Measurements from ENCODE around the gene DOK6.

Gene DOK6

GRCh38 chr18:69730664-69731063 lies 330.0 kb downstream of the DOK6 start:
- no peak overlapping the region for H3K9ac ChIP-seq (ENCODE audit: low read length in 2 of 2)
- no peaks in the 10 kb centered on the region for H3K9me3 ChIP-seq (ENCODE audit: control insufficient read depth in 2 of 2, low read length in 2 of 2)

GRCh38 chr18:69734536-69734935 lies 333.8 kb downstream of the DOK6 start:
- Histone ChIP-seq H3K4me1 (ENCODE audit: control insufficient read depth, insufficient read depth, low read length) (no peaks in the 10 kb centered on the region), H3K4me3 (ENCODE audit: low read length in 2 of 2) (no peak overlapping the region), H3K9me3 (ENCODE audit: control insufficient read depth in 2 of 2, low read length in 2 of 2) (no peaks in the 10 kb centered on the region), H3K9ac (ENCODE audit: low read length in 2 of 2) (no peak overlapping the region), H3K36me3 (ENCODE audit: control insufficient read depth in 2 of 2, insufficient read depth in 2 of 2, low read length in 2 of 2) (no peaks in the 10 kb centered on the region), H3K27me3 (ENCODE audit: control insufficient read depth in 1 of 2, insufficient read depth in 2 of 2, low read length in 2 of 2) (no peaks in the 10 kb centered on the region), H3K27ac (ENCODE audit: low read length) (no peak overlapping the region)

More at GRCh38 chr18:69730664-69731063, 330.0 kb downstream of the DOK6 start:
- Histone ChIP-seq H3K36me3 (ENCODE audit: control insufficient read depth in 2 of 2, insufficient read depth in 2 of 2, low read length in 2 of 2) (no peaks in the 10 kb centered on the region), H3K27ac (ENCODE audit: low read length) (no peak overlapping the region), H3K4me3 (ENCODE audit: low read length in 2 of 2) (no peak overlapping the region), H3K27me3 (ENCODE audit: control insufficient read depth in 1 of 2, insufficient read depth in 2 of 2, low read length in 2 of 2) (no peaks in the 10 kb centered on the region), H3K4me1 (ENCODE audit: control insufficient read depth, insufficient read depth, low read length) (no peaks in the 10 kb centered on the region)

GRCh38 chr18:69736730-69737129 lies 336.0 kb downstream of the DOK6 start:
- H3K4me3 ChIP-seq (ENCODE audit: low read length in 2 of 2) = no peak overlapping the region
- no peaks in the 10 kb centered on the region for H3K4me1 ChIP-seq (ENCODE audit: control insufficient read depth, insufficient read depth, low read length)
- no peak overlapping the region for H3K27ac ChIP-seq (ENCODE audit: low read length)
- H3K9me3 ChIP-seq (ENCODE audit: control insufficient read depth in 2 of 2, low read length in 2 of 2) = no peaks in the 10 kb centered on the region
- no peaks in the 10 kb centered on the region for H3K36me3 ChIP-seq (ENCODE audit: control insufficient read depth in 2 of 2, insufficient read depth in 2 of 2, low read length in 2 of 2)
- H3K27me3 ChIP-seq (ENCODE audit: control insufficient read depth in 1 of 2, insufficient read depth in 2 of 2, low read length in 2 of 2) = no peaks in the 10 kb centered on the region
- no peak overlapping the region for H3K9ac ChIP-seq (ENCODE audit: low read length in 2 of 2)

- Histone ChIP-seq H3K27ac (ENCODE audit: low read length) (no peak overlapping the region), H3K9me3 (ENCODE audit: control insufficient read depth in 2 of 2, low read length in 2 of 2) (no peaks in the 10 kb centered on the region), H3K4me3 (ENCODE audit: low read length in 2 of 2) (no peak overlapping the region), H3K27me3 (ENCODE audit: control insufficient read depth in 1 of 2, insufficient read depth in 2 of 2, low read length in 2 of 2) (no peaks in the 10 kb centered on the region), H3K4me1 (ENCODE audit: control insufficient read depth, insufficient read depth, low read length) (no peaks in the 10 kb centered on the region), H3K36me3 (ENCODE audit: control insufficient read depth in 2 of 2, insufficient read depth in 2 of 2, low read length in 2 of 2) (no peaks in the 10 kb centered on the region), H3K9ac (ENCODE audit: low read length in 2 of 2) (no peak overlapping the region)
These were observed 337.2 kb downstream of the DOK6 start for GRCh38 chr18:69737851-69738250.

GRCh38 chr18:69747388-69747787 lies 346.7 kb downstream of the DOK6 start:
- Histone ChIP-seq H3K9ac (ENCODE audit: low read length in 2 of 2) (no peak overlapping the region), H3K9me3 (ENCODE audit: control insufficient read depth in 2 of 2, low read length in 2 of 2) (peaks cover 0 to 2% of the 10 kb centered on the region in 2 donors), H3K4me1 (ENCODE audit: control insufficient read depth, insufficient read depth, low read length) (no peaks in the 10 kb centered on the region), H3K4me3 (ENCODE audit: low read length in 2 of 2) (no peak overlapping the region), H3K27ac (ENCODE audit: low read length) (no peak overlapping the region), H3K27me3 (ENCODE audit: control insufficient read depth in 1 of 2, insufficient read depth in 2 of 2, low read length in 2 of 2) (no peaks in the 10 kb centered on the region), H3K36me3 (ENCODE audit: control insufficient read depth in 2 of 2, insufficient read depth in 2 of 2, low read length in 2 of 2) (no peaks in the 10 kb centered on the region)

GRCh38 chr18:69752737-69753380 lies 352.2 kb downstream of the DOK6 start:
- H3K4me1 ChIP-seq (ENCODE audit: control insufficient read depth, insufficient read depth, low read length) = no peaks in the 10 kb centered on the region
- no peaks in the 10 kb centered on the region for H3K36me3 ChIP-seq (ENCODE audit: control insufficient read depth in 2 of 2, insufficient read depth in 2 of 2, low read length in 2 of 2)
- no peaks in the 10 kb centered on the region for H3K27me3 ChIP-seq (ENCODE audit: control insufficient read depth in 1 of 2, insufficient read depth in 2 of 2, low read length in 2 of 2)
- no peak overlapping the region for H3K4me3 ChIP-seq (ENCODE audit: low read length in 2 of 2)
- peaks cover 0 to 2% of the 10 kb centered on the region in 2 donors for H3K9me3 ChIP-seq (ENCODE audit: control insufficient read depth in 2 of 2, low read length in 2 of 2)
- no peak overlapping the region for H3K9ac ChIP-seq (ENCODE audit: low read length in 2 of 2)
- no peak overlapping the region for H3K27ac ChIP-seq (ENCODE audit: low read length)

GRCh38 chr18:69754108-69754507 lies 353.4 kb downstream of the DOK6 start:
- H3K27me3 ChIP-seq (ENCODE audit: control insufficient read depth in 1 of 2, insufficient read depth in 2 of 2, low read length in 2 of 2) = no peaks in the 10 kb centered on the region
- no peak overlapping the region for H3K27ac ChIP-seq (ENCODE audit: low read length)
- no peak overlapping the region for H3K9ac ChIP-seq (ENCODE audit: low read length in 2 of 2)
- no peaks in the 10 kb centered on the region for H3K9me3 ChIP-seq (ENCODE audit: control insufficient read depth in 2 of 2, low read length in 2 of 2)
- no peaks in the 10 kb centered on the region for H3K4me1 ChIP-seq (ENCODE audit: control insufficient read depth, insufficient read depth, low read length)
- H3K4me3 ChIP-seq (ENCODE audit: low read length in 2 of 2) = no peak overlapping the region
- H3K36me3 ChIP-seq (ENCODE audit: control insufficient read depth in 2 of 2, insufficient read depth in 2 of 2, low read length in 2 of 2) = no peaks in the 10 kb centered on the region

GRCh38 chr18:69755041-69755440 lies 354.4 kb downstream of the DOK6 start:
- no peak overlapping the region for H3K4me3 ChIP-seq (ENCODE audit: low read length in 2 of 2)
- H3K9ac ChIP-seq (ENCODE audit: low read length in 2 of 2) = no peak overlapping the region
- H3K27ac ChIP-seq (ENCODE audit: low read length) = no peak overlapping the region
- no peaks in the 10 kb centered on the region for H3K4me1 ChIP-seq (ENCODE audit: control insufficient read depth, insufficient read depth, low read length)
- H3K27me3 ChIP-seq (ENCODE audit: control insufficient read depth in 1 of 2, insufficient read depth in 2 of 2, low read length in 2 of 2) = no peaks in the 10 kb centered on the region
- no peaks in the 10 kb centered on the region for H3K9me3 ChIP-seq (ENCODE audit: control insufficient read depth in 2 of 2, low read length in 2 of 2)
- no peaks in the 10 kb centered on the region for H3K36me3 ChIP-seq (ENCODE audit: control insufficient read depth in 2 of 2, insufficient read depth in 2 of 2, low read length in 2 of 2)

- Histone ChIP-seq H3K27me3 (ENCODE audit: control insufficient read depth in 1 of 2, insufficient read depth in 2 of 2, low read length in 2 of 2) (no peaks in the 10 kb centered on the region), H3K27ac (ENCODE audit: low read length) (no peak overlapping the region), H3K4me3 (ENCODE audit: low read length in 2 of 2) (no peak overlapping the region), H3K9me3 (ENCODE audit: control insufficient read depth in 2 of 2, low read length in 2 of 2) (no peaks in the 10 kb centered on the region), H3K9ac (ENCODE audit: low read length in 2 of 2) (no peak overlapping the region), H3K4me1 (ENCODE audit: control insufficient read depth, insufficient read depth, low read length) (no peaks in the 10 kb centered on the region), H3K36me3 (ENCODE audit: control insufficient read depth in 2 of 2, insufficient read depth in 2 of 2, low read length in 2 of 2) (no peaks in the 10 kb centered on the region)
These were observed 355.3 kb downstream of the DOK6 start for GRCh38 chr18:69755856-69756496.

GRCh38 chr18:69757733-69758132 lies 357.0 kb downstream of the DOK6 start:
- Histone ChIP-seq H3K4me3 (ENCODE audit: low read length in 2 of 2) (no peak overlapping the region), H3K9ac (ENCODE audit: low read length in 2 of 2) (no peak overlapping the region), H3K9me3 (ENCODE audit: control insufficient read depth in 2 of 2, low read length in 2 of 2) (no peaks in the 10 kb centered on the region), H3K27me3 (ENCODE audit: control insufficient read depth in 1 of 2, insufficient read depth in 2 of 2, low read length in 2 of 2) (no peaks in the 10 kb centered on the region), H3K27ac (ENCODE audit: low read length) (no peak overlapping the region), H3K36me3 (ENCODE audit: control insufficient read depth in 2 of 2, insufficient read depth in 2 of 2, low read length in 2 of 2) (no peaks in the 10 kb centered on the region), H3K4me1 (ENCODE audit: control insufficient read depth, insufficient read depth, low read length) (no peaks in the 10 kb centered on the region)

- Histone ChIP-seq H3K9me3 (ENCODE audit: control insufficient read depth in 2 of 2, low read length in 2 of 2) (no peaks in the 10 kb centered on the region), H3K9ac (ENCODE audit: low read length in 2 of 2) (no peak overlapping the region), H3K4me1 (ENCODE audit: control insufficient read depth, insufficient read depth, low read length) (no peaks in the 10 kb centered on the region), H3K27me3 (ENCODE audit: control insufficient read depth in 1 of 2, insufficient read depth in 2 of 2, low read length in 2 of 2) (no peaks in the 10 kb centered on the region), H3K36me3 (ENCODE audit: control insufficient read depth in 2 of 2, insufficient read depth in 2 of 2, low read length in 2 of 2) (no peaks in the 10 kb centered on the region), H3K27ac (ENCODE audit: low read length) (no peak overlapping the region), H3K4me3 (ENCODE audit: low read length in 2 of 2) (no peak overlapping the region)
These were observed 357.8 kb downstream of the DOK6 start for GRCh38 chr18:69758458-69758857.

Data from stomach smooth muscle (tissue), 2 donors.